B cell (primary cell): ENCODE measurements around the gene EDC3. TPM values are rescaled to one million over a fixed set of nuclear protein-coding genes. Genes with fewer than 3 reads are reported as not detected.

Experiments used
- ATAC-seq: fragments of 200-7000 bp; cut with Tn5 transposase; one replicate; pipeline ENCODE4 v1.10.0; 2021; ENCODE audit warnings: low read depth, mild to moderate bottlenecking, moderate number of reproducible peaks, moderate library complexity
- CTCF ChIA-PET: fragments of 350-600 bp; sonication (Branson Sonifier 250); formaldehyde crosslinking; loops from one replicate; lab custom pipeline; 2021; ENCODE audit warnings: antibody characterized with exemption, inconsistent platforms; lab: Charles Lee
- POLR2A ChIA-PET: fragments of 350-600 bp; sonication (Branson Sonifier 250); formaldehyde crosslinking; loops from one replicate; lab custom pipeline; 2021; ENCODE audit warnings: antibody characterized with exemption; lab: Charles Lee
- DNase-seq: peaks from one replicate; pipeline ENCODE4 v3.0.0; 2013
- H2AFZ ChIP-seq: 2 replicates; pipeline ENCODE4 v1.6.1; 2012; ENCODE audit warnings: mild to moderate bottlenecking, low read depth, low read length; ENCODE audit not compliant: insufficient read depth, poor library complexity, severe bottlenecking
- H3K27ac ChIP-seq, 2 donors: 1 replicate in 1 of 2; 2 replicates in 1 of 2; pipeline ENCODE4 v1.5.1; 2012 to 2013; ENCODE audit warnings: low read length in 2 of 2, mild to moderate bottlenecking in 2 of 2, moderate library complexity in 1 of 2
- H3K27me3 ChIP-seq, 4 experiments: fragments of 200-600 bp in 1 of 4; sonication (generic) in 1 of 4; replicated peaks in 1 of 4; 1 replicate in 2 of 4; 2 replicates in 2 of 4; pipeline versions ENCODE4 v1.6.1 to v1.7.0; 2013 to 2016; ENCODE audit warnings: low read length in 3 of 4, mild to moderate bottlenecking in 2 of 4, mixed read lengths in 1 of 4, moderate library complexity in 1 of 4; ENCODE audit not compliant: insufficient read depth in 4 of 4, control insufficient read depth in 3 of 4; ENCODE audit errors: control extremely low read depth in 1 of 4
- H3K36me3 ChIP-seq, 2 experiments: replicated peaks in 1 of 2; 1 replicate in 1 of 2; 2 replicates in 1 of 2; pipeline versions ENCODE4 v1.6.1 to v1.7.1; 2013; ENCODE audit warnings: low read length in 1 of 2; ENCODE audit not compliant: insufficient read depth in 2 of 2, control insufficient read depth in 1 of 2; ENCODE audit errors: control extremely low read depth in 1 of 2, extremely low read depth in 1 of 2
- H3K4me1 ChIP-seq, 2 donors: fragments of 200-600 bp in 1 of 2; sonication (generic) in 1 of 2; 1 replicate in 1 of 2; 2 replicates in 1 of 2; pipeline versions ENCODE4 v1.5.1 to v1.6.1; 2013 to 2017; ENCODE audit warnings: low read length in 2 of 2; ENCODE audit not compliant: control insufficient read depth in 2 of 2, insufficient read depth in 2 of 2
- H3K4me2 ChIP-seq: replicated peaks from 2 replicates; pipeline ENCODE3; 2012; ENCODE audit warnings: mild to moderate bottlenecking, low read depth, low read length; ENCODE audit not compliant: poor library complexity, severe bottlenecking
- H3K4me3 ChIP-seq, 5 experiments: fragments of 200-600 bp in 1 of 5; sonication (generic) in 1 of 5; 1 replicate in 3 of 5; 2 replicates in 2 of 5; pipeline versions ENCODE4 v1.5.1 to v1.7.0; 2011 to 2016; ENCODE audit warnings: low read length in 4 of 5, mild to moderate bottlenecking in 4 of 5, low read depth in 2 of 5, control low read depth in 1 of 5, moderate library complexity in 1 of 5; ENCODE audit not compliant: insufficient read depth in 1 of 5; ENCODE audit errors: control extremely low read depth in 1 of 5, extremely low read depth in 1 of 5
- H3K79me2 ChIP-seq: fragments of 200-600 bp; sonication (generic); one replicate; pipeline ENCODE4 v1.6.0; 2016; ENCODE audit warnings: low read length; ENCODE audit not compliant: control insufficient read depth, insufficient read depth
- H3K9ac ChIP-seq: fragments of 200-600 bp; sonication (generic); 2 replicates; pipeline ENCODE4 v1.6.1; 2017; ENCODE audit warnings: mild to moderate bottlenecking, low read length, moderate library complexity
- H3K9me3 ChIP-seq, 3 donors: one replicate each; pipeline versions ENCODE4 v1.6.1 to v1.7.1; 2013; ENCODE audit warnings: low read length in 2 of 3; ENCODE audit not compliant: control insufficient read depth in 2 of 3, insufficient read depth in 1 of 3; ENCODE audit errors: control extremely low read depth in 1 of 3
- H4K20me1 ChIP-seq: 2 replicates; pipeline ENCODE4 v1.6.0; 2012; ENCODE audit warnings: mild to moderate bottlenecking, low read length; ENCODE audit not compliant: insufficient read depth, control insufficient read depth, poor library complexity, severe bottlenecking
- H3K27ac Mint-ChIP-seq: one replicate; pipeline ENCODE4 v1.8.0; 2021; ENCODE audit warnings: mixed read lengths
- H3K27me3 Mint-ChIP-seq: one replicate; pipeline ENCODE4 v1.8.0; 2021; ENCODE audit warnings: mixed read lengths
- H3K4me1 Mint-ChIP-seq: one replicate; pipeline ENCODE4 v1.8.0; 2021; ENCODE audit warnings: mixed read lengths
- H3K4me3 Mint-ChIP-seq: one replicate; pipeline ENCODE4 v1.8.0; 2021; ENCODE audit warnings: mixed read lengths
- H3K9me3 Mint-ChIP-seq: one replicate; pipeline ENCODE4 v1.8.0; 2022; ENCODE audit warnings: mixed read lengths; ENCODE audit not compliant: insufficient read depth
- EZH2 ChIP-seq: IDR thresholded peaks from 2 replicates; pipeline ENCODE4 v1.6.1; 2012; ENCODE audit warnings: borderline replicate concordance, low read depth, mild to moderate bottlenecking, moderate library complexity, low read length; ENCODE audit not compliant: insufficient read depth, poor library complexity, severe bottlenecking
- WGBS: methylation state at CpG from one replicate; pipeline ENCODE4 v1.1.5; 2013; ENCODE audit warnings: missing lambda C conversion rate; ENCODE audit not compliant: insufficient coverage; 5-methylcytosine and 5-hydroxymethylcytosine counted together
- intact Hi-C: fragments of 100-400 bp; cut with micrococcal nuclease; formaldehyde crosslinking; loops from one replicate; pipeline ENCODE4 v1.10.0; 2022
- polyA plus RNA-seq: library from polyadenylated mRNA; depleted of rRNA; stranded (reverse); fragments of >200 nt; gene quantifications from 2 replicates; pipeline ENCODE4 v1.2.3, GENCODE V29; 2012
- total RNA-seq, 2 donors: library from RNA; stranded (reverse); fragments of 120-200 nt in 1 of 2; gene quantifications; 1 replicate in 1 of 2; 2 replicates in 1 of 2; pipeline versions ENCODE4 v1.2.3 to v1.2.4, GENCODE V29; 2013 to 2022
- TF ChIP-seq, protein P1 (sequence below): fragments of 200-600 bp; IDR thresholded peaks from one replicate; pipeline ENCODE4 v1.8.0; 2022; ENCODE audit warnings: antibody characterized with exemption, mild to moderate bottlenecking

EDC3 gene
- total and polyA plus RNA-seq, 2 donors (not counting 1 experiment from before 2014, with no cell fraction given) = 16.9 to 55.4 TPM

DNA sequence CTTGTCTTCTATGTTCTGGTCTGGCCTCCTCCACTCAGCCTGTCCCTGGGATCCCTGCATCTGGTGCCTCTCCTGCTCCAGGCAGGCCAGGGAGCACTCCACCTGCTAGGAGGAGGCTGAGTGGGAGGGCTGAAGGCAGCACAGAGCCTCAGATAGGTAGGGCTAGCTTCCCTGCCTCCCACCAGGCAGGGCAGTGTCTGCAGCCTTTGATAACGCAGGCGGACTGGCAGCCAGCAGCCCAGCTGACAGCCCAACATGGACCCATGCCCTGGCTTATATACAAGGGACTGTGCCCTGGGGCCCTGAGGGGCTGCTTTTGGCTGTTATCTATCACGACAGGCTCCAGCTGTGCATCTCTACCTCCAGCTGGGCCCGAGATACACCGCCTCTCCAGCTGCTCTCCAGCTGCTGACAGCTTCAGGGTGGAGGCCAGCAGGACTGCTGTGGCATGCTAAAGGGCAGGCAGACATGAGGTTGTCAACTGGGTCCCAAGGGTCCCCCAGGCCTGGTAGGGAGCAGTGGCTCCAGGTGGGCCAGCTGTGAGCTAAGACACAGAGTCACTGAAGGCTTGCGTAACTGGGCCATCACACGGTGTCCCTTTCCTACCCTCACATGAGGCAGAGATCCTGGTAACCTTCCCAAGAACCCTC lies 85.4 kb downstream of the EDC3 start:
- H3K4me3 ChIP-seq = no peak overlapping the region
- peaks cover 5% of the 10 kb centered on the region for H3K79me2 ChIP-seq
- CTCF ChIA-PET = interaction anchor here (17.8 kb wide), 1 partner anchor 23 kb away, joined by 371 read pairs; no protein-coding TSS in a partner anchor
- H3K9ac ChIP-seq = no peak overlapping the region
- no peak for ATAC-seq
- Mint-ChIP-seq H3K9me3 (no peaks in the 10 kb centered on the region), H3K27ac (no peak overlapping the region), H3K4me3 (no peak overlapping the region), H3K27me3 (no peaks in the 10 kb centered on the region), H3K4me1 (peaks cover 8% of the 10 kb centered on the region)
- POLR2A ChIA-PET = no interaction called here
- TF ChIP-seq, protein P1, sequence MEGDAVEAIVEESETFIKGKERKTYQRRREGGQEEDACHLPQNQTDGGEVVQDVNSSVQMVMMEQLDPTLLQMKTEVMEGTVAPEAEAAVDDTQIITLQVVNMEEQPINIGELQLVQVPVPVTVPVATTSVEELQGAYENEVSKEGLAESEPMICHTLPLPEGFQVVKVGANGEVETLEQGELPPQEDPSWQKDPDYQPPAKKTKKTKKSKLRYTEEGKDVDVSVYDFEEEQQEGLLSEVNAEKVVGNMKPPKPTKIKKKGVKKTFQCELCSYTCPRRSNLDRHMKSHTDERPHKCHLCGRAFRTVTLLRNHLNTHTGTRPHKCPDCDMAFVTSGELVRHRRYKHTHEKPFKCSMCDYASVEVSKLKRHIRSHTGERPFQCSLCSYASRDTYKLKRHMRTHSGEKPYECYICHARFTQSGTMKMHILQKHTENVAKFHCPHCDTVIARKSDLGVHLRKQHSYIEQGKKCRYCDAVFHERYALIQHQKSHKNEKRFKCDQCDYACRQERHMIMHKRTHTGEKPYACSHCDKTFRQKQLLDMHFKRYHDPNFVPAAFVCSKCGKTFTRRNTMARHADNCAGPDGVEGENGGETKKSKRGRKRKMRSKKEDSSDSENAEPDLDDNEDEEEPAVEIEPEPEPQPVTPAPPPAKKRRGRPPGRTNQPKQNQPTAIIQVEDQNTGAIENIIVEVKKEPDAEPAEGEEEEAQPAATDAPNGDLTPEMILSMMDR = no peak
- TF ChIP-seq EZH2 = no peak
- H3K27me3 ChIP-seq = no peaks in the 10 kb centered on the region
- no peak overlapping the region for H2AFZ ChIP-seq
- no peaks in the 10 kb centered on the region for H4K20me1 ChIP-seq
- H3K4me1 ChIP-seq = peaks cover 4 to 12% of the 10 kb centered on the region in 2 donors
- H3K4me2 ChIP-seq = no peak overlapping the region
- H3K27ac ChIP-seq = no peak overlapping the region
- no peak for DNase-seq
- intact Hi-C loops = no loop called here
- WGBS = 88% methylated on average over 7 of the region's 7 CpGs
- no peaks in the 10 kb centered on the region for H3K9me3 ChIP-seq
- H3K36me3 ChIP-seq = no peaks in the 10 kb centered on the region

DNA sequence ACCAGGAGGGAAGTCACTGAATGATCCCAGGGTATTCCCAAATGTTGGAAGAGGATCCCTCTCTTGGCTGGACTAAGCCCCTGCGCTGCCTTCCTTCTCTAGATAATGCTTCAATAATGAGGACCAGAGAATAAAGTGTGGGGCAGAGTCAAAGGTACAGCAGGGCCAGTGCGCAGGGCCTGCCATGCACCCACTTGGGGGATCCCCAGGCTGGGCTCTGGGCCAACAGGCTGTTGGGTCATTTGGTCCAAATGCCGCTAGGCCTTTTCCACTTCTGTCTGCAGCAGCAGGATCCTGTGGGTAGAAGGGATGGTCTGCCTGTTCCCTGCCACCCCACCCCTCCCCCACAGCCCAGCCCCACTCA lies 85.9 kb downstream of the EDC3 start:
- Mint-ChIP-seq H3K27me3 (no peaks in the 10 kb centered on the region), H3K4me3 (no peak overlapping the region), H3K9me3 (no peaks in the 10 kb centered on the region), H3K4me1 (peaks cover 8% of the 10 kb centered on the region), H3K27ac (no peak overlapping the region)
- Histone ChIP-seq H3K4me1 (peaks cover 4 to 9% of the 10 kb centered on the region in 2 donors), H3K79me2 (peaks cover under 1% of the 10 kb centered on the region), H3K27ac (no peak overlapping the region), H4K20me1 (no peaks in the 10 kb centered on the region), H3K4me3 (no peak overlapping the region), H2AFZ (no peak overlapping the region), H3K36me3 (no peaks in the 10 kb centered on the region), H3K9me3 (no peaks in the 10 kb centered on the region), H3K4me2 (no peak overlapping the region), H3K27me3 (no peaks in the 10 kb centered on the region), H3K9ac (no peak overlapping the region)
- ChIA-PET POLR2A (no interaction called here), CTCF (interaction anchor here (17.8 kb wide), 1 partner anchor 23 kb away, joined by 371 read pairs; no protein-coding TSS in a partner anchor)
- TF ChIP-seq EZH2 = no peak
- TF ChIP-seq, protein P1 = no peak
- ATAC-seq = no peak
- DNase-seq = no peak
- WGBS = 100% methylated on average over 2 of the region's 3 CpGs
- intact Hi-C loops = no loop called here
